B cell (primary cell): ENCODE data around the gene PIGT. TPM values are rescaled to one million over a fixed set of nuclear protein-coding genes. Genes with fewer than 3 reads are reported as not detected.

Experiments used
- ATAC-seq: fragments of 200-7000 bp; cut with Tn5 transposase; one replicate; pipeline ENCODE4 v1.10.0; 2021; ENCODE audit warnings: low read depth, mild to moderate bottlenecking, moderate number of reproducible peaks, moderate library complexity
- CTCF ChIA-PET: fragments of 350-600 bp; sonication (Branson Sonifier 250); formaldehyde crosslinking; loops from one replicate; lab custom pipeline; 2021; ENCODE audit warnings: antibody characterized with exemption, inconsistent platforms; lab: Charles Lee
- POLR2A ChIA-PET: fragments of 350-600 bp; sonication (Branson Sonifier 250); formaldehyde crosslinking; loops from one replicate; lab custom pipeline; 2021; ENCODE audit warnings: antibody characterized with exemption; lab: Charles Lee
- DNase-seq: peaks from one replicate; pipeline ENCODE4 v3.0.0; 2013
- H2AFZ ChIP-seq: 2 replicates; pipeline ENCODE4 v1.6.1; 2012; ENCODE audit warnings: mild to moderate bottlenecking, low read depth, low read length; ENCODE audit not compliant: insufficient read depth, poor library complexity, severe bottlenecking
- H3K27ac ChIP-seq, 2 donors: 1 replicate in 1 of 2; 2 replicates in 1 of 2; pipeline ENCODE4 v1.5.1; 2012 to 2013; ENCODE audit warnings: low read length in 2 of 2, mild to moderate bottlenecking in 2 of 2, moderate library complexity in 1 of 2
- H3K27me3 ChIP-seq, 4 experiments: fragments of 200-600 bp in 1 of 4; sonication (generic) in 1 of 4; replicated peaks in 1 of 4; 1 replicate in 2 of 4; 2 replicates in 2 of 4; pipeline versions ENCODE4 v1.6.1 to v1.7.0; 2013 to 2016; ENCODE audit warnings: low read length in 3 of 4, mild to moderate bottlenecking in 2 of 4, mixed read lengths in 1 of 4, moderate library complexity in 1 of 4; ENCODE audit not compliant: insufficient read depth in 4 of 4, control insufficient read depth in 3 of 4; ENCODE audit errors: control extremely low read depth in 1 of 4
- H3K36me3 ChIP-seq, 2 experiments: replicated peaks in 1 of 2; 1 replicate in 1 of 2; 2 replicates in 1 of 2; pipeline versions ENCODE4 v1.6.1 to v1.7.1; 2013; ENCODE audit warnings: low read length in 1 of 2; ENCODE audit not compliant: insufficient read depth in 2 of 2, control insufficient read depth in 1 of 2; ENCODE audit errors: control extremely low read depth in 1 of 2, extremely low read depth in 1 of 2
- H3K4me1 ChIP-seq, 2 donors: fragments of 200-600 bp in 1 of 2; sonication (generic) in 1 of 2; 1 replicate in 1 of 2; 2 replicates in 1 of 2; pipeline versions ENCODE4 v1.5.1 to v1.6.1; 2013 to 2017; ENCODE audit warnings: low read length in 2 of 2; ENCODE audit not compliant: control insufficient read depth in 2 of 2, insufficient read depth in 2 of 2
- H3K4me2 ChIP-seq: replicated peaks from 2 replicates; pipeline ENCODE3; 2012; ENCODE audit warnings: mild to moderate bottlenecking, low read depth, low read length; ENCODE audit not compliant: poor library complexity, severe bottlenecking
- H3K4me3 ChIP-seq, 5 experiments: fragments of 200-600 bp in 1 of 5; sonication (generic) in 1 of 5; 1 replicate in 3 of 5; 2 replicates in 2 of 5; pipeline versions ENCODE4 v1.5.1 to v1.7.0; 2011 to 2016; ENCODE audit warnings: low read length in 4 of 5, mild to moderate bottlenecking in 4 of 5, low read depth in 2 of 5, control low read depth in 1 of 5, moderate library complexity in 1 of 5; ENCODE audit not compliant: insufficient read depth in 1 of 5; ENCODE audit errors: control extremely low read depth in 1 of 5, extremely low read depth in 1 of 5
- H3K79me2 ChIP-seq: fragments of 200-600 bp; sonication (generic); one replicate; pipeline ENCODE4 v1.6.0; 2016; ENCODE audit warnings: low read length; ENCODE audit not compliant: control insufficient read depth, insufficient read depth
- H3K9ac ChIP-seq: fragments of 200-600 bp; sonication (generic); 2 replicates; pipeline ENCODE4 v1.6.1; 2017; ENCODE audit warnings: mild to moderate bottlenecking, low read length, moderate library complexity
- H3K9me3 ChIP-seq, 3 donors: one replicate each; pipeline versions ENCODE4 v1.6.1 to v1.7.1; 2013; ENCODE audit warnings: low read length in 2 of 3; ENCODE audit not compliant: control insufficient read depth in 2 of 3, insufficient read depth in 1 of 3; ENCODE audit errors: control extremely low read depth in 1 of 3
- H4K20me1 ChIP-seq: 2 replicates; pipeline ENCODE4 v1.6.0; 2012; ENCODE audit warnings: mild to moderate bottlenecking, low read length; ENCODE audit not compliant: insufficient read depth, control insufficient read depth, poor library complexity, severe bottlenecking
- H3K27ac Mint-ChIP-seq: one replicate; pipeline ENCODE4 v1.8.0; 2021; ENCODE audit warnings: mixed read lengths
- H3K27me3 Mint-ChIP-seq: one replicate; pipeline ENCODE4 v1.8.0; 2021; ENCODE audit warnings: mixed read lengths
- H3K4me1 Mint-ChIP-seq: one replicate; pipeline ENCODE4 v1.8.0; 2021; ENCODE audit warnings: mixed read lengths
- H3K4me3 Mint-ChIP-seq: one replicate; pipeline ENCODE4 v1.8.0; 2021; ENCODE audit warnings: mixed read lengths
- H3K9me3 Mint-ChIP-seq: one replicate; pipeline ENCODE4 v1.8.0; 2022; ENCODE audit warnings: mixed read lengths; ENCODE audit not compliant: insufficient read depth
- CTCF ChIP-seq: fragments of 200-600 bp; IDR thresholded peaks from one replicate; pipeline ENCODE4 v1.8.0; 2022; ENCODE audit warnings: antibody characterized with exemption, mild to moderate bottlenecking
- EZH2 ChIP-seq: IDR thresholded peaks from 2 replicates; pipeline ENCODE4 v1.6.1; 2012; ENCODE audit warnings: borderline replicate concordance, low read depth, mild to moderate bottlenecking, moderate library complexity, low read length; ENCODE audit not compliant: insufficient read depth, poor library complexity, severe bottlenecking
- WGBS: methylation state at CpG from one replicate; pipeline ENCODE4 v1.1.5; 2013; ENCODE audit warnings: missing lambda C conversion rate; ENCODE audit not compliant: insufficient coverage; 5-methylcytosine and 5-hydroxymethylcytosine counted together
- intact Hi-C: fragments of 100-400 bp; cut with micrococcal nuclease; formaldehyde crosslinking; loops from one replicate; pipeline ENCODE4 v1.10.0; 2022
- polyA plus RNA-seq: library from polyadenylated mRNA; depleted of rRNA; stranded (reverse); fragments of >200 nt; gene quantifications from 2 replicates; pipeline ENCODE4 v1.2.3, GENCODE V29; 2012
- total RNA-seq, 2 donors: library from RNA; stranded (reverse); fragments of 120-200 nt in 1 of 2; gene quantifications; 1 replicate in 1 of 2; 2 replicates in 1 of 2; pipeline versions ENCODE4 v1.2.3 to v1.2.4, GENCODE V29; 2013 to 2022

PIGT gene
- total and polyA plus RNA-seq, 2 donors (not counting 1 experiment from before 2014, with no cell fraction given), result 51.6 to 106 TPM

DNA sequence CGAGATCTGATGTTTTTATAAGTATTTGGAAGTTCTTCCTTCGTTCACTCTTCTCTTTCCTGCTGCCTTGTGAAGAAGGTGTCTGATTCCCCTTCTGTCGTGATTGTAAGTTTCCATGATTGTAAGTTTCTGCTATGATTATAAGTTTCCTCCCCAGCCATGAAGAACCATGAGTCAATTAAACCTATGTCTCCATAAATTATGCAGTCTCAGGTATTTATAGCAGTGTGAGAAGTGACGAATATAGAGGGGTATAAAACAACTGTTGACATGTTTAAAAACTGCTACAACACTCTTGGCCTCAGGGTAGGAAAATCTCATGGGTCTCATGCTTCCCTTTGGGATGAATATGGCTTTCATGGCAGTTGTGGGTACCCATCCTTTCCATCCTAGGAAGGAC lies 47.8 kb downstream of the PIGT start:
- no peak overlapping the region for H2AFZ ChIP-seq
- ChIA-PET POLR2A (no interaction called here), CTCF (interaction anchor here (1.2 to 2.7 kb wide), 5 partner anchors 11 to 307 kb away, joined by 3 to 20 read pairs (median 5); no protein-coding TSS in a partner anchor)
- Mint-ChIP-seq H3K27ac (no peak overlapping the region), H3K4me3 (no peak overlapping the region), H3K27me3 (peaks cover 27% of the 10 kb centered on the region), H3K9me3 (no peaks in the 10 kb centered on the region), H3K4me1 (no peaks in the 10 kb centered on the region)
- H3K4me2 ChIP-seq, result no peak overlapping the region
- intact Hi-C loops, result no loop called here
- H3K4me1 ChIP-seq, result no peaks in the 10 kb centered on the region
- H3K9ac ChIP-seq, result no peak overlapping the region
- WGBS, result 88% methylated on average over 1 of the region's 4 CpGs
- H3K27ac ChIP-seq, result no peak overlapping the region
- no peaks in the 10 kb centered on the region for H4K20me1 ChIP-seq
- H3K9me3 ChIP-seq, result no peaks in the 10 kb centered on the region
- H3K27me3 ChIP-seq, result peaks cover 0 to 20% (median 11%) of the 10 kb centered on the region in 4 experiments
- no peaks in the 10 kb centered on the region for H3K79me2 ChIP-seq
- no peaks in the 10 kb centered on the region for H3K36me3 ChIP-seq
- DNase-seq (no peak), ATAC-seq (no peak)
- H3K4me3 ChIP-seq, result no peak overlapping the region
- TF ChIP-seq CTCF, result no peak
- no peak for TF ChIP-seq EZH2

- Mint-ChIP-seq H3K27ac (no peak overlapping the region), H3K9me3 (no peaks in the 10 kb centered on the region), H3K4me3 (no peak overlapping the region), H3K27me3 (peaks cover 37% of the 10 kb centered on the region), H3K4me1 (peaks cover 10% of the 10 kb centered on the region)
- TF ChIP-seq CTCF (no peak), EZH2 (no peak)
- H2AFZ ChIP-seq, result no peak overlapping the region
- no peaks in the 10 kb centered on the region for H3K79me2 ChIP-seq
- peaks cover 12 to 14% of the 10 kb centered on the region in 2 donors for H3K4me1 ChIP-seq
- H3K9me3 ChIP-seq, result peaks cover 0 to 8% (median 0%) of the 10 kb centered on the region in 3 donors
- DNase-seq, result no peak
- ChIA-PET CTCF (interaction anchor here (0.6 to 2.7 kb wide), 7 partner anchors 13 to 634 kb away, joined by 3 to 20 read pairs (median 4); no protein-coding TSS in a partner anchor), POLR2A (no interaction called here)
- no peaks in the 10 kb centered on the region for H4K20me1 ChIP-seq
- H3K4me3 ChIP-seq, result no peak overlapping the region
- H3K27ac ChIP-seq, result no peak overlapping the region
- no peaks in the 10 kb centered on the region for H3K36me3 ChIP-seq
- intact Hi-C loops, result no loop called here
- peaks cover 0 to 40% (median 19%) of the 10 kb centered on the region in 4 experiments for H3K27me3 ChIP-seq
- ATAC-seq, result no peak
- no peak overlapping the region for H3K9ac ChIP-seq
- WGBS, result no CpG with 5 or more reads among the region's 1 CpG
- no peak overlapping the region for H3K4me2 ChIP-seq
Observed at GRCh38 chr20:45465491-45466266, 49.7 kb downstream of the PIGT start.
